ENCODE results near the gene SLIT1. TPM values are rescaled to one million over a fixed set of nuclear protein-coding genes. Genes with fewer than 3 reads are reported as not detected.

SLIT1 gene
- total RNA-seq, 2 experiments from 2014 or later: 0.59 to 1.5 TPM

- ATAC-seq (no peak), DNase-seq (no peak)
- Mint-ChIP-seq H3K9me3 (ENCODE audit: low read depth) (no peaks in the 10 kb centered on the region), H3K4me3 (no peak overlapping the region), H3K36me3 (peaks cover 26% of the 10 kb centered on the region), H3K27me3 (no peaks in the 10 kb centered on the region), H3K4me1 (peaks cover 13% of the 10 kb centered on the region), H3K27ac (no peak overlapping the region)
- CTCF ChIA-PET: no interaction called here
Observed at GRCh38 chr10:96949039-96949683, 236.6 kb downstream of the SLIT1 start.

Other genes starting within 250 kb of the SLIT1 start
- 10 to 100 TPM; 48.3 to 50.4 TPM for gene ARHGAP19, start 106.7 kb upstream of the SLIT1 start, total RNA-seq
- 1 to 10 TPM; 5.5 to 5.7 TPM for gene FRAT1, start 133.3 kb upstream of the SLIT1 start, total RNA-seq
- 10 to 100 TPM; 11.4 to 14.4 TPM for gene FRAT2, start 148.8 kb upstream of the SLIT1 start, total RNA-seq
- 10 to 100 TPM; 30.7 to 38.1 TPM for gene RRP12, start 215.4 kb upstream of the SLIT1 start, total RNA-seq
- 100 to 1,000 TPM; 459 to 582 TPM for gene PGAM1, start 240.2 kb upstream of the SLIT1 start, total RNA-seq

All from activated CD8-positive, alpha-beta memory T cell treated with anti-CD3 and anti-CD28 coated beads, Interleukin-2, amount 10 ng/mL, durations not matched to agents 7 days and 5 days (primary cell).